Renal pelvis (tissue), 4 donors: ENCODE data around the gene DPY30. TPM values are rescaled to one million over a fixed set of nuclear protein-coding genes. Genes with fewer than 3 reads are reported as not detected.

Source experiments
- DNase-seq: peaks from one replicate; pipeline ENCODE4 v3.0.0-alpha.2; 2013
- polyA plus RNA-seq, 3 donors: library from polyadenylated mRNA; unstranded; fragments of 120-200 nt; gene quantifications; one replicate each; pipeline ENCODE4 v1.2.1, GENCODE V29; 2013; ENCODE audit not compliant: insufficient read length in 3 of 3

Gene DPY30
- polyA plus RNA-seq, 3 donors = 93.4 to 104 (median 99.4) TPM

DNA sequence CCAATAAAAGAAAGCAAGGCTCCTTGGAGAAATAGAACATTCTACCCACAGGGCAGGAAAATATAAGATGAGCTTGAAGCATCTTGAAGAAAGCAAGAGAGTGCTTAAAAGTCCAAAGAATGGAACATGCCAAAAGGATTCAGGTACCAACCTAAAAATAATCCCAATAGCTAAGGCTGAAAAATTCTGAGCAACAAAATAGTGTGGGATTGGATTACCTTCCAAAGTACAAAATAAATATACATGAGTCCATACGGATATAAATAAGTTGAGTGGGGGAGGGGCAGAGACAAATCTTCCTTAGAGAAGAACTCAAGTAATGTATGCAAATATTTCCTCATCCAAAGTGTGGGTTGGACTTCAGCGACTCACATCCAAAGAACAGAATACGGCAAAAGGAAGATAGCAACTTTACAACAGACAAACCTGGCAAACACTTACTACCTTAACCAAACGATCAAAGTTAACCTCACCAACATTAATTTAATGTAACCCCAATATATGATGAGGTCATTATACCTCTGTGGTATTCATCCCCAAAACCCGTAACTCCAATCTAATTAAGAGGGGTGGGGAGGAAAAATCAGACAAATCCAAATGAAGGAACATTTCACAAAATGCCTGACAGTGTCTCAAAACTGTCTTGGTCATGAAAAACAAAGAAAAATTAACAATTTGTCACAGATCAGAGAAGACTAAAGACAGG lies 55.7 kb downstream of the DPY30 start:
- no peak for DNase-seq

DNA sequence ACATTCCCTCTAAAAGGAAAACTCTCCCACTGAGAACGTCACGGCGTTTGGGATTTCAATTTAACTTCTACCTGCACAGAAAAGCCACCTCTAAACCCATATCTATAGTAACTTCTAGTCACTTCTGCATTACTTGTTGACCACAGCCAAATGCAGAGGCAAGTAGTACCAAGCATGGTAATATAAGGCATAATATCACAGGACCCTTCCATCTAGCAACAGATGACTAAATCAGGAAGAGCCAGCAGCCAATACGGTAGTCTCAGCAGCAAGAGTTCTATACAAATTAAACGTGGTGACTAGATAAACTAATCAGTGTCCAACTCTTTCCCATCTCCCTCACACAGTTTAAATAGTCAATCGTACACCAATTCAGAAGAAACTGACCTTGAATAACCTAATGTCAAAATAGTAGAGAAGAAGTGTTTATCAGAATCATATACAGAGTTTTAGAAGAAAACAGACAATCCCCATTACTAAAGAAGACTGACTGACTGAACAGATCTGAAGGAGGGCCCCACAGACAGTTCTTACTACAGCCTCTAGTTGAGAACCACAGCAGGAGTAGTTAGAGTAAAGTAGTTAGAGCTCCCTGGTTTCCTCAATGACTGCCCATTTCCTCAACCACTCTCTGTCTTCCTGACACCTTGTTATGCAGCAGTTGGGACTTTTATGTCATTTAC lies 58.8 kb downstream of the DPY30 start:
- no peak for DNase-seq

DNA sequence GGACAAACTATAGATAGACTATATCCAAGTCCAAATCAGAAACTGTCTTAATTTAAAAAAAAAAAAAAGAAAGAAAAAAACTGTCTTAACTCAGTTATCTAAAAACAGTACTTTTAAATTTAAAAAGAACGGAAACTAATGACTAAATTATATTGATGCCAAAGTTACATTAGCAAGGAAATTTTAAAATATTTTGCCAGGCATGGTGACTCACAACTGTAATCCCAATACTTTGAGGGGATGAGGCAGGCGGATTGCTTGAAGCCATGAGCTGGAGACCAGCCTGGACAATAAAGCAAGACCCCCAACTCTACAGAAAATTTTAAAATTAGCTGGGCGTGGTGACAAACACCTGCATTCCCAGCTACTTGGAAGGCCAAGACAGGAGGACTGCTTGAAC lies 59.6 kb downstream of the DPY30 start:
- no peak for DNase-seq

DNA sequence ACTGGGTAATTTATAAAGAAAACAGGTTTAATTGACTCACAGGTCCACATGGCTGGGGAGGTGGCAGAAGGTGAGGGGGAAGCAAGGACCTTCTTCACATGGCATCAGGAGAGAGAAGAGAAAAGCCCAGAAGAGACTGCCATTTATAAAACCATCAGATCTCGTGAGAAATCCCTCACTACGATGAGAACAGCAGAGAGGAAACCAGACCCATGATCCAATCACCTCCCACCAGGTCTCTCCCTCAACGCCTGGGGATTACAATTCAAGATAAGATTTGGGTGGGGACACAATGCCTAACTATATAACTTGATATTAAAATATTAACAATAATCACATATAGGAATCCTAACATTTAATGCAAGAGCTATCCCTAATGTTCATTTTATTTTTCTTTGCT lies 60.6 kb downstream of the DPY30 start:
- no peak for DNase-seq

DNA sequence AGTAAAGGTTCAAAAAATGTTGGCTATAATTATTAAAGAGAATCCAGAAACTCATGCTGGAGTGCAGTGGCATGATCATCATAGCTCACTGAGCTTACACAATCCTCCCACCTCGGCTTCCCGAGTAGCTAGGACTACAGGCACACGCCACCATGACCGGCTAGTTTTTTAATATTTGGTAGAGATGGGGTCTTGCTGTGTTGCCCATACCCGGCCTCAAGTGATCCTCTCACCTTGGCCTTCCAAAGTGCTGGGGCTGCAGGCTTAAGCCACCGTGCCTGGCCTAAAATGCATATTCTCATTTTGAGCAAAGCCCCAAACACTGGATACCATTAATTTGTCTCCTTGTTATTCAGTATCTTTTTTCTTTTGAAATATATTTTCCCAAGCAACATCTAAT lies 61.2 kb downstream of the DPY30 start:
- DNase-seq = no peak

Other genes with a start within 250 kb of the DPY30 start
- 10 to 100 TPM; 28.8 to 39.8 (median 35.0) TPM for gene MEMO1, start 28.8 kb downstream of the DPY30 start, polyA plus RNA-seq
- gene SPAST, start 23.8 kb upstream of the DPY30 start, polyA plus RNA-seq = 10 to 100 TPM; 25.2 to 28.8 (median 27.7) TPM
- gene SLC30A6, start 126.1 kb upstream of the DPY30 start, polyA plus RNA-seq = 10 to 100 TPM; 20.7 to 28.7 (median 26.7) TPM
- gene NLRC4, start 225.1 kb upstream of the DPY30 start, polyA plus RNA-seq = 1 to 10 TPM in 2 of 3 donors, under 1 TPM in 1; 0.98 to 1.2 (median 1.2) TPM
- 10 to 100 TPM; 53.0 to 72.3 (median 66.8) TPM for gene YIPF4, start 238.1 kb upstream of the DPY30 start, polyA plus RNA-seq